ENCODE measurements around the gene SPECC1. TPM values are rescaled to one million over a fixed set of nuclear protein-coding genes. Genes with fewer than 3 reads are reported as not detected.

SPECC1 gene
- total and polyA plus RNA-seq, 2 donors (not counting 3 experiments of a cell fraction or from before 2014, with no cell fraction given), result 5.3 to 20.4 TPM

GRCh38 chr17:19991252-19991885, 17.8 kb upstream of the SPECC1 start:
- no peak overlapping the region for H3K4me3 ChIP-seq (replicated peaks in 1 of 3; ENCODE audit: insufficient read depth in 1 of 3, low read depth in 1 of 3, low read length in 3 of 3)
- H3K79me2 ChIP-seq (ENCODE audit: control insufficient read depth, insufficient read depth, low read length), result no peaks in the 10 kb centered on the region
- no peak overlapping the region for H2AFZ ChIP-seq (ENCODE audit: low read depth, low read length)
- H3K9me3 ChIP-seq (replicated peaks; ENCODE audit: control insufficient read depth, insufficient read depth, low read length), result no peaks in the 10 kb centered on the region
- FAIRE-seq, result no peak
- TF ChIP-seq, protein P1, sequence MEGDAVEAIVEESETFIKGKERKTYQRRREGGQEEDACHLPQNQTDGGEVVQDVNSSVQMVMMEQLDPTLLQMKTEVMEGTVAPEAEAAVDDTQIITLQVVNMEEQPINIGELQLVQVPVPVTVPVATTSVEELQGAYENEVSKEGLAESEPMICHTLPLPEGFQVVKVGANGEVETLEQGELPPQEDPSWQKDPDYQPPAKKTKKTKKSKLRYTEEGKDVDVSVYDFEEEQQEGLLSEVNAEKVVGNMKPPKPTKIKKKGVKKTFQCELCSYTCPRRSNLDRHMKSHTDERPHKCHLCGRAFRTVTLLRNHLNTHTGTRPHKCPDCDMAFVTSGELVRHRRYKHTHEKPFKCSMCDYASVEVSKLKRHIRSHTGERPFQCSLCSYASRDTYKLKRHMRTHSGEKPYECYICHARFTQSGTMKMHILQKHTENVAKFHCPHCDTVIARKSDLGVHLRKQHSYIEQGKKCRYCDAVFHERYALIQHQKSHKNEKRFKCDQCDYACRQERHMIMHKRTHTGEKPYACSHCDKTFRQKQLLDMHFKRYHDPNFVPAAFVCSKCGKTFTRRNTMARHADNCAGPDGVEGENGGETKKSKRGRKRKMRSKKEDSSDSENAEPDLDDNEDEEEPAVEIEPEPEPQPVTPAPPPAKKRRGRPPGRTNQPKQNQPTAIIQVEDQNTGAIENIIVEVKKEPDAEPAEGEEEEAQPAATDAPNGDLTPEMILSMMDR (IDR thresholded peaks at IDR 0.05; ENCODE audit: extremely low read depth in 1 of 2, insufficient read depth in 1 of 2, low read depth in 1 of 2, low read length in 2 of 2), result no peak
- TF ChIP-seq JUN (IDR thresholded peaks at IDR 0.05; ENCODE audit: borderline replicate concordance, insufficient read depth, insufficient read length, low read depth) (no peak), MYC (IDR thresholded peaks at IDR 0.05; ENCODE audit: low read depth, low read length) (no peak), MAX (IDR thresholded peaks at IDR 0.05; ENCODE audit: insufficient read depth, insufficient read length) (no peak)
- no peak overlapping the region for H3K4me2 ChIP-seq (ENCODE audit: insufficient read depth, low read length)
- no TSS peak for BruUV-seq (replicated peaks)
- ChIA-PET POLR2A (no interaction called here), CTCF (interaction anchor here (0.8 to 6.5 kb wide), 3 partner anchors 19 to 125 kb away, joined by 3 to 125 read pairs (median 95); partner anchors contain the start of gene SPECC1)
- DNase-seq (ENCODE audit: low read depth, low spot score), result no peak
- H3K27ac ChIP-seq (ENCODE audit: insufficient read depth, low read depth, low read length), result no peak overlapping the region
- no peaks in the 10 kb centered on the region for H3K9me1 ChIP-seq (replicated peaks; ENCODE audit: control insufficient read depth, extremely low read depth, insufficient read depth, low read length)
- intact Hi-C loops (cut with micrococcal nuclease) (loop anchor here (5.0 kb wide), 1 partner anchor 236 kb away; no protein-coding TSS in a partner anchor), dilution Hi-C loops (cut with MboI; ENCODE audit: extremely low pct_ligation_motif_present, low sequenced_read_pairs) (no loop called here)
- no peaks in the 10 kb centered on the region for H3K4me1 ChIP-seq (ENCODE audit: control insufficient read depth, extremely low read depth, insufficient read depth, low read length)
- H4K20me1 ChIP-seq (replicated peaks; ENCODE audit: control insufficient read depth, extremely low read depth, insufficient read depth, low read length), result no peaks in the 10 kb centered on the region
- H3K9ac ChIP-seq (replicated peaks; ENCODE audit: extremely low read depth, insufficient read depth, low read length), result no peak overlapping the region
- H3K27me3 ChIP-seq (ENCODE audit: control insufficient read depth in 2 of 2, insufficient read depth in 2 of 2, low read length in 2 of 2), result peaks cover 4 to 5% of the 10 kb centered on the region in 2 experiments
- no peaks in the 10 kb centered on the region for H3K36me3 ChIP-seq (ENCODE audit: control insufficient read depth in 2 of 2, extremely low read depth in 1 of 2, insufficient read depth in 2 of 2, low read length in 2 of 2)
